T-cell (primary cell): ENCODE measurements around the gene PABPN1L. TPM values are rescaled to one million over a fixed set of nuclear protein-coding genes. Genes with fewer than 3 reads are reported as not detected.
"Not testable (repeated sequence)": the region's sequence is repeated elsewhere in the genome, so short reads cannot be mapped to it uniquely, and the experiment has no call there.

Experiments used
- ATAC-seq, 4 experiments: fragments of 200-7000 bp in 3 of 4; fragments of 150-1000 bp in 1 of 4; cut with Tn5 transposase; replicated peaks in 1 of 4; 1 replicate in 3 of 4; 2 replicates in 1 of 4; pipeline ENCODE4 v1.10.0; 2021; ENCODE audit warnings: moderate library complexity in 3 of 4, mild to moderate bottlenecking in 2 of 4, moderate number of reproducible peaks in 1 of 4
- CTCF ChIA-PET, 2 donors: fragments of 300-600 bp; sonication (Branson Sonifier 250); formaldehyde crosslinking; loops; one replicate each; lab custom pipeline; 2022; ENCODE audit warnings: antibody characterized with exemption in 2 of 2; lab: Charles Lee
- POLR2A ChIA-PET, 2 donors: fragments of 300-600 bp; sonication (Branson Sonifier 250); formaldehyde crosslinking; loops; one replicate each; lab custom pipeline; 2022; ENCODE audit warnings: antibody characterized with exemption in 2 of 2; lab: Charles Lee
- DNase-seq, 35 experiments: peaks; one replicate each; pipeline versions ENCODE4 v3.0.0 to v3.0.0-alpha.2; 2013 to 2023
- H3K27ac ChIP-seq: one replicate; pipeline ENCODE4 v1.5.1; 2013; ENCODE audit warnings: low read length
- H3K27me3 ChIP-seq, 2 experiments: replicated peaks in 1 of 2; 1 replicate in 1 of 2; 2 replicates in 1 of 2; pipeline versions ENCODE4 v1.6.1 to v1.7.0; 2013; ENCODE audit warnings: low read length in 1 of 2, mixed read lengths in 1 of 2; ENCODE audit not compliant: control insufficient read depth in 2 of 2, insufficient read depth in 2 of 2; ENCODE audit errors: extremely low read depth in 1 of 2
- H3K36me3 ChIP-seq, 2 donors: 1 replicate in 1 of 2; 2 replicates in 1 of 2; pipeline versions ENCODE4 v1.6.1 to v1.7.0; 2013; ENCODE audit warnings: low read length in 1 of 2; ENCODE audit not compliant: control insufficient read depth in 2 of 2, insufficient read depth in 1 of 2; ENCODE audit errors: extremely low read depth in 1 of 2
- H3K4me1 ChIP-seq, 2 experiments: 1 replicate in 1 of 2; 2 replicates in 1 of 2; pipeline versions ENCODE4 v1.6.1 to v1.7.0; 2013; ENCODE audit warnings: low read length in 2 of 2, mixed read lengths in 1 of 2; ENCODE audit not compliant: insufficient read depth in 2 of 2, control insufficient read depth in 1 of 2; ENCODE audit errors: extremely low read depth in 1 of 2
- H3K4me3 ChIP-seq, 2 donors: 1 replicate in 1 of 2; 2 replicates in 1 of 2; pipeline versions ENCODE4 v1.5.1 to v1.7.0; 2013; ENCODE audit warnings: mild to moderate bottlenecking in 2 of 2, low read length in 1 of 2, moderate library complexity in 1 of 2; ENCODE audit not compliant: control insufficient read depth in 1 of 2; ENCODE audit errors: extremely low read depth in 1 of 2
- H3K9me3 ChIP-seq: 2 replicates; pipeline ENCODE4 v1.7.0; 2013
- H3K27ac Mint-ChIP-seq, 2 donors: one replicate each; pipeline ENCODE4 v1.8.0; 2020 to 2021; ENCODE audit warnings: mild to moderate bottlenecking in 2 of 2, mixed read lengths in 2 of 2
- H3K27me3 Mint-ChIP-seq, 2 donors: one replicate each; pipeline ENCODE4 v1.8.0; 2021 to 2022; ENCODE audit warnings: mixed read lengths in 2 of 2
- H3K36me3 Mint-ChIP-seq: one replicate; pipeline ENCODE4 v1.8.0; 2021; ENCODE audit warnings: mixed read lengths
- H3K4me1 Mint-ChIP-seq, 3 donors: one replicate each; pipeline ENCODE4 v1.8.0; 2020 to 2022; ENCODE audit warnings: mixed read lengths in 3 of 3, mild to moderate bottlenecking in 1 of 3
- H3K4me3 Mint-ChIP-seq, 3 donors: one replicate each; pipeline ENCODE4 v1.8.0; 2020 to 2022; ENCODE audit warnings: mild to moderate bottlenecking in 3 of 3, mixed read lengths in 3 of 3, moderate library complexity in 3 of 3
- H3K9me3 Mint-ChIP-seq, 3 donors: one replicate each; pipeline ENCODE4 v1.8.0; 2020 to 2022; ENCODE audit warnings: mixed read lengths in 3 of 3
- WGBS: methylation state at CpG from one replicate; pipeline ENCODE4 v1.1.5; 2013; ENCODE audit warnings: missing lambda C conversion rate; ENCODE audit not compliant: insufficient coverage; 5-methylcytosine and 5-hydroxymethylcytosine counted together
- total RNA-seq, 35 experiments: library from RNA in 6 of 35; stranded (reverse) in 6 of 35; fragments of 120-200 nt in 1 of 35; gene quantifications; one replicate each; pipeline versions ENCODE4 v1.2.1 to v1.2.4 and lab custom pipeline; 2013 to 2026

The PABPN1L gene
- total RNA-seq, 5 donors from 2014 or later (not counting 1 experiment from before 2014, with no cell fraction given), result not detected

GRCh38 chr16:88827727-88828126 lies 38.7 kb downstream of the PABPN1L start:
- Histone ChIP-seq H3K36me3 (peaks cover 4 to 7% of the 10 kb centered on the region in 2 donors), H3K4me3 (no peak overlapping the region), H3K27me3 (no peaks in the 10 kb centered on the region), H3K4me1 (no peaks in the 10 kb centered on the region), H3K27ac (no peak overlapping the region), H3K9me3 (no peaks in the 10 kb centered on the region)
- no peak overlapping the region for H3K27ac Mint-ChIP-seq
- CTCF ChIA-PET, result no interaction called here
- ATAC-seq, result no peak
- 95% methylated on average over 17 of the region's 21 CpGs for WGBS
- H3K9me3 Mint-ChIP-seq, result no peaks in the 10 kb centered on the region
- POLR2A ChIA-PET, result no interaction called here
- H3K4me3 Mint-ChIP-seq, result no peak overlapping the region
- H3K36me3 Mint-ChIP-seq, result no peaks in the 10 kb centered on the region
- DNase-seq, result no peak
- no peaks in the 10 kb centered on the region for H3K27me3 Mint-ChIP-seq
- H3K4me1 Mint-ChIP-seq, result no peaks in the 10 kb centered on the region

GRCh38 chr16:88826070-88826840 lies 40.2 kb downstream of the PABPN1L start:
- POLR2A ChIA-PET, result no interaction called here
- H3K36me3 ChIP-seq, result peaks cover 14 to 15% of the 10 kb centered on the region in 2 donors
- H3K9me3 ChIP-seq, result no peaks in the 10 kb centered on the region
- no peaks in the 10 kb centered on the region for H3K4me1 Mint-ChIP-seq
- 96% methylated on average over 22 of the region's 26 CpGs for WGBS
- H3K4me3 ChIP-seq, result no peak overlapping the region
- H3K27ac ChIP-seq, result no peak overlapping the region
- no peak overlapping the region for H3K4me3 Mint-ChIP-seq
- H3K36me3 Mint-ChIP-seq, result no peaks in the 10 kb centered on the region
- H3K9me3 Mint-ChIP-seq, result no peaks in the 10 kb centered on the region
- no peak overlapping the region for H3K27ac Mint-ChIP-seq
- no peaks in the 10 kb centered on the region for H3K4me1 ChIP-seq
- H3K27me3 ChIP-seq, result no peaks in the 10 kb centered on the region
- CTCF ChIA-PET, result no interaction called here
- no peak for DNase-seq
- no peaks in the 10 kb centered on the region for H3K27me3 Mint-ChIP-seq
- ATAC-seq, result no peak

GRCh38 chr16:88825146-88825545 lies 41.3 kb downstream of the PABPN1L start:
- no peaks in the 10 kb centered on the region for H3K36me3 Mint-ChIP-seq
- Histone ChIP-seq H3K9me3 (no peaks in the 10 kb centered on the region), H3K36me3 (peaks cover 15 to 20% of the 10 kb centered on the region in 2 donors), H3K4me3 (no peak overlapping the region), H3K27me3 (no peaks in the 10 kb centered on the region), H3K27ac (no peak overlapping the region), H3K4me1 (no peaks in the 10 kb centered on the region)
- no peaks in the 10 kb centered on the region for H3K9me3 Mint-ChIP-seq
- whole genome bisulfite sequencing, result 97% methylated on average over 6 of the region's 12 CpGs
- CTCF ChIA-PET, result no interaction called here
- H3K27ac Mint-ChIP-seq, result no peak overlapping the region
- H3K4me3 Mint-ChIP-seq, result no peak overlapping the region
- no peaks in the 10 kb centered on the region for H3K27me3 Mint-ChIP-seq
- ATAC-seq (no peak), DNase-seq (no peak)
- no peaks in the 10 kb centered on the region for H3K4me1 Mint-ChIP-seq
- POLR2A ChIA-PET, result no interaction called here

GRCh38 chr16:88824256-88825077 lies 42.0 kb downstream of the PABPN1L start:
- no peaks in the 10 kb centered on the region for H3K4me1 ChIP-seq
- Mint-ChIP-seq H3K4me1 (no peaks in the 10 kb centered on the region), H3K4me3 (no peak overlapping the region), H3K9me3 (no peaks in the 10 kb centered on the region), H3K36me3 (no peaks in the 10 kb centered on the region), H3K27me3 (no peaks in the 10 kb centered on the region), H3K27ac (no peak overlapping the region)
- ChIA-PET CTCF (no interaction called here), POLR2A (no interaction called here)
- 90% methylated on average over 26 of the region's 33 CpGs for WGBS
- no peaks in the 10 kb centered on the region for H3K27me3 ChIP-seq
- no peak overlapping the region for H3K4me3 ChIP-seq
- no peak overlapping the region for H3K27ac ChIP-seq
- no peak for ATAC-seq
- peaks cover 15 to 20% of the 10 kb centered on the region in 2 donors for H3K36me3 ChIP-seq
- H3K9me3 ChIP-seq, result no peaks in the 10 kb centered on the region
- DNase-seq, result no peak

- H3K4me1 ChIP-seq, H3K9me3 Mint-ChIP-seq, H3K4me1 Mint-ChIP-seq, H3K27ac ChIP-seq, H3K36me3 Mint-ChIP-seq, H3K27me3 Mint-ChIP-seq, CTCF ChIA-PET, H3K27ac Mint-ChIP-seq, DNase-seq, H3K4me3 Mint-ChIP-seq, H3K9me3 ChIP-seq, H3K4me3 ChIP-seq, ATAC-seq, POLR2A ChIA-PET, H3K27me3 ChIP-seq: not testable (repeated sequence)
- WGBS, result 95% methylated on average over 22 of the region's 31 CpGs
- H3K36me3 ChIP-seq, result peaks cover 15 to 17% of the 10 kb centered on the region in 2 donors
Observed at GRCh38 chr16:88823646-88824045, 42.8 kb downstream of the PABPN1L start.

- H3K9me3 ChIP-seq, result no peaks in the 10 kb centered on the region
- H3K27ac Mint-ChIP-seq, result no peak overlapping the region
- CTCF ChIA-PET, result no interaction called here
- WGBS, result 93% methylated on average over 23 of the region's 24 CpGs
- H3K4me3 Mint-ChIP-seq, result no peak overlapping the region
- POLR2A ChIA-PET, result no interaction called here
- H3K27ac ChIP-seq, result no peak overlapping the region
- no peaks in the 10 kb centered on the region for H3K4me1 ChIP-seq
- H3K27me3 ChIP-seq, result no peaks in the 10 kb centered on the region
- H3K27me3 Mint-ChIP-seq, result no peaks in the 10 kb centered on the region
- no peak overlapping the region for H3K4me3 ChIP-seq
- peaks cover 12 to 17% of the 10 kb centered on the region in 2 donors for H3K36me3 ChIP-seq
- no peaks in the 10 kb centered on the region for H3K36me3 Mint-ChIP-seq
- ATAC-seq (no peak), DNase-seq (no peak)
- no peaks in the 10 kb centered on the region for H3K9me3 Mint-ChIP-seq
- H3K4me1 Mint-ChIP-seq, result no peaks in the 10 kb centered on the region
Observed at GRCh38 chr16:88822281-88823040, 44.0 kb downstream of the PABPN1L start.
